ENCODE results near the gene TSPEAR.
"Not testable (repeated sequence)": the region's sequence is repeated elsewhere in the genome, so short reads cannot be mapped to it uniquely, and the experiment has no call there.

TSPEAR gene

GRCh38 chr21:44574457-44575306 is 136.7 kb downstream of the TSPEAR start:
- H3K4me3 ChIP-seq (ENCODE audit: low read depth, low read length), result no peak overlapping the region
- TF ChIP-seq, protein P1, sequence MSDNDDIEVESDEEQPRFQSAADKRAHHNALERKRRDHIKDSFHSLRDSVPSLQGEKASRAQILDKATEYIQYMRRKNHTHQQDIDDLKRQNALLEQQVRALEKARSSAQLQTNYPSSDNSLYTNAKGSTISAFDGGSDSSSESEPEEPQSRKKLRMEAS (IDR thresholded peaks at IDR 0.05; ENCODE audit: low read depth, low read length), result no peak
- no peak for TF ChIP-seq CTCF (IDR thresholded peaks at IDR 0.05; ENCODE audit: low read depth, low read length)
- no peak for TF ChIP-seq POLR2A (IDR thresholded peaks at IDR 0.05; ENCODE audit: extremely low read depth, insufficient read length)
- TF ChIP-seq MYC (IDR thresholded peaks at IDR 0.05; ENCODE audit: low read depth, low read length), result no peak
- DNase-seq (ENCODE audit: low read depth), result no peak

GRCh38 chr21:44573630-44574456 is 137.5 kb downstream of the TSPEAR start, which contains the start of gene KRTAP10-4:
Gene KRTAP10-4 (plus strand): TSS chr21:44573729. CDS start chr21:44573759, 30 bp downstream.
- H3K4me3 ChIP-seq (ENCODE audit: low read depth, low read length); DNase-seq (ENCODE audit: low read depth): not testable (repeated sequence)

- DNase-seq (ENCODE audit: low read depth), result no peak
- TF ChIP-seq, protein P1 (IDR thresholded peaks at IDR 0.05; ENCODE audit: low read depth, low read length), result no peak
- TF ChIP-seq MYC (IDR thresholded peaks at IDR 0.05; ENCODE audit: low read depth, low read length), result no peak
- TF ChIP-seq CTCF (IDR thresholded peaks at IDR 0.05; ENCODE audit: low read depth, low read length), result no peak
- TF ChIP-seq POLR2A (IDR thresholded peaks at IDR 0.05; ENCODE audit: extremely low read depth, insufficient read length), result no peak
- no peak overlapping the region for H3K4me3 ChIP-seq (ENCODE audit: low read depth, low read length)
Observed at GRCh38 chr21:44572959-44573583, 138.3 kb downstream of the TSPEAR start.

GRCh38 chr21:44571844-44572782 is 139.3 kb downstream of the TSPEAR start:
- TF ChIP-seq, protein P1 (IDR thresholded peaks at IDR 0.05; ENCODE audit: low read depth, low read length), result no peak
- no peak for DNase-seq (ENCODE audit: low read depth)
- no peak overlapping the region for H3K4me3 ChIP-seq (ENCODE audit: low read depth, low read length)

- no peak for DNase-seq (ENCODE audit: low read depth)
- no peak overlapping the region for H3K4me3 ChIP-seq (ENCODE audit: low read depth, low read length)
- TF ChIP-seq MYC (IDR thresholded peaks at IDR 0.05; ENCODE audit: low read depth, low read length) (no peak), CTCF (IDR thresholded peaks at IDR 0.05; ENCODE audit: low read depth, low read length) (no peak), POLR2A (IDR thresholded peaks at IDR 0.05; ENCODE audit: extremely low read depth, insufficient read length) (no peak)
- TF ChIP-seq, protein P1 (IDR thresholded peaks at IDR 0.05; ENCODE audit: low read depth, low read length), result no peak
Observed at GRCh38 chr21:44571296-44571695, 140.1 kb downstream of the TSPEAR start.

DNA sequence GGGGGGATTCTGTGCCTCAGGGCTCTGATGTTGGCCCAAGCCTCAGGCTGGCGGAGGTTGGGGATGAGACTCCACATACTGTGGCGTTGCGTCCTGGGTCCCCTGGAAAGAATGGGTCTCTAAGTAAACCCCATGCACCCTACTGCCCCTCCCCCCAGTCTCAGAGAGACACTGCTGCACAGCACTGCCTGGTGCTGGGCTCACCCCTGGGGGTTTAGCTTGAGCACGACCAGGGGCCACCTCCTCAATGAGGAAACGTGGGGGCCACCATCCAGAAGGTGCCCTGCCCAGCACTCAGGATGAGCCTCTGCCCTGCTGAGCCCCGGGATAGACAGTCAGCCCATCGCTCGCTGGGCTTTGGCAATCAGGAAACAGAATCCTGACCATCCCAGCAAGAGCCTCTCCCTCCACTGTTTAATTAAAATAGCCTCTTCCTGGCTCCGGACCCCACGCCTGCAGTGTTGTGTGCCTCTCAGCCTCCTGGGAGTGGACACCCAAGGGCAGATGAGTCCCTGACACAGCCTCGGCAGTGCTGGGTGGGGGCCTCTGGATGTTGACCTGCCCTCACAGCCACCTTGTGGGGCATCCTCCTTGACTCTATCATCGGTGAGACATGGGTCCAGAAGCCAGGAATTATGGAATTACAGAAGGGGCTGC is 141.4 kb downstream of the TSPEAR start:
- TF ChIP-seq, protein P1 (IDR thresholded peaks at IDR 0.05; ENCODE audit: low read depth, low read length), result no peak
- TF ChIP-seq POLR2A (IDR thresholded peaks at IDR 0.05; ENCODE audit: extremely low read depth, insufficient read length), result no peak
- no peak for TF ChIP-seq CTCF (IDR thresholded peaks at IDR 0.05; ENCODE audit: low read depth, low read length)
- no peak for DNase-seq (ENCODE audit: low read depth)
- H3K4me3 ChIP-seq (ENCODE audit: low read depth, low read length), result no peak overlapping the region

Measured in NB4 (cell line).